SH-SY5Y (cell line): ENCODE results near the gene DNPEP.

Source experiments
- GATA2 ChIP-seq: IDR thresholded peaks from 2 replicates; pipeline ENCODE4 v1.6.1; 2011; ENCODE audit warnings: mild to moderate bottlenecking, low read depth, low read length
- GATA3 ChIP-seq: IDR thresholded peaks from 2 replicates; pipeline ENCODE4 v1.6.1; 2011; ENCODE audit warnings: low read depth, mild to moderate bottlenecking, low read length, moderate library complexity

- TF ChIP-seq GATA2, result no peak
- no peak for TF ChIP-seq GATA3
These were observed 49.4 kb upstream of the DNPEP start for GRCh38 chr2:219437141-219437540.
